Measurements from ENCODE around the gene GATAD2A. TPM values are rescaled to one million over a fixed set of nuclear protein-coding genes. Genes with fewer than 3 reads are reported as not detected.

The GATAD2A gene
- total RNA-seq, 4 donors from 2014 or later = 45.6 to 102 (median 65.7) TPM

GRCh38 chr19:19502281-19502680 lies 96.8 kb downstream of the GATAD2A start:
- H3K4me3 ChIP-seq = no peak overlapping the region
- DNase-seq = no peak
- no peaks in the 10 kb centered on the region for H3K27me3 ChIP-seq
- intact Hi-C loops (cut with DNase I; ENCODE audit: low total_unique reads) (no loop called here), in situ Hi-C loops (cut with MboI; ENCODE audit: low pct_ligation_motif_present in 1 of 4, low pct_unique_long_range_greater_than_20kb in 1 of 4, low sequenced_read_pairs in 3 of 4) (no loop called here)
- TF ChIP-seq CTCF (IDR thresholded peaks at IDR 0.05) (no peak), POLR2AphosphoS5 (IDR thresholded peaks at IDR 0.05) (no peak), POLR2A (IDR thresholded peaks at IDR 0.05) (no peak), EP300 (IDR thresholded peaks at IDR 0.05; ENCODE audit: low read depth) (no peak)
- 93 to 94% methylated on average over 3 to 18 of the region's 19 CpGs for WGBS, 2 donors (ENCODE audit: low coverage in 1 of 2)
- no peaks in the 10 kb centered on the region for H3K9me3 ChIP-seq
- peaks cover 0 to 63% (median 18%) of the 10 kb centered on the region in 4 donors for H3K36me3 ChIP-seq
- no peaks in the 10 kb centered on the region for H3K4me1 ChIP-seq
- H3K27ac ChIP-seq = no peak overlapping the region

- peaks cover 0 to 57% (median 19%) of the 10 kb centered on the region in 4 donors for H3K36me3 ChIP-seq
Measured at GRCh38 chr19:19502808-19503602, 97.5 kb downstream of the GATAD2A start.

GRCh38 chr19:19504754-19505668 lies 99.5 kb downstream of the GATAD2A start:
- TF ChIP-seq POLR2A (IDR thresholded peaks at IDR 0.05) (no peak), CTCF (IDR thresholded peaks at IDR 0.05) (no peak), EP300 (IDR thresholded peaks at IDR 0.05; ENCODE audit: low read depth) (no peak), POLR2AphosphoS5 (IDR thresholded peaks at IDR 0.05) (no peak)
- no peaks in the 10 kb centered on the region for H3K9me3 ChIP-seq
- in situ Hi-C loops (cut with MboI; ENCODE audit: low pct_ligation_motif_present in 1 of 4, low pct_unique_long_range_greater_than_20kb in 1 of 4, low sequenced_read_pairs in 3 of 4) = no loop called here
- intact Hi-C loops (cut with DNase I; ENCODE audit: low total_unique reads) = no loop called here
- peaks cover 0 to 41% (median 17%) of the 10 kb centered on the region in 4 donors for H3K36me3 ChIP-seq
- no peak overlapping the region for H3K4me3 ChIP-seq
- no peaks in the 10 kb centered on the region for H3K4me1 ChIP-seq
- DNase-seq = no peak
- no peaks in the 10 kb centered on the region for H3K27me3 ChIP-seq
- H3K27ac ChIP-seq = no peak overlapping the region
- 94 to 95% methylated on average over 3 to 23 of the region's 23 CpGs for WGBS, 2 donors (ENCODE audit: low coverage in 1 of 2)

More at GRCh38 chr19:19502808-19503602, 97.5 kb downstream of the GATAD2A start:
- intact Hi-C loops (cut with DNase I; ENCODE audit: low total_unique reads) (no loop called here), in situ Hi-C loops (cut with MboI; ENCODE audit: low pct_ligation_motif_present in 1 of 4, low pct_unique_long_range_greater_than_20kb in 1 of 4, low sequenced_read_pairs in 3 of 4) (no loop called here)
- H3K27me3 ChIP-seq = no peaks in the 10 kb centered on the region
- no peak for DNase-seq
- WGBS, 2 donors (ENCODE audit: low coverage in 1 of 2) = 87 to 88% methylated on average over 8 to 18 of the region's 18 CpGs
- H3K4me3 ChIP-seq = no peak overlapping the region
- H3K27ac ChIP-seq = no peak overlapping the region
- no peak for TF ChIP-seq EP300 (IDR thresholded peaks at IDR 0.05; ENCODE audit: low read depth)
- TF ChIP-seq POLR2AphosphoS5 (IDR thresholded peaks at IDR 0.05) = no peak
- TF ChIP-seq CTCF (IDR thresholded peaks at IDR 0.05) = no peak
- no peak for TF ChIP-seq POLR2A (IDR thresholded peaks at IDR 0.05)
- no peaks in the 10 kb centered on the region for H3K9me3 ChIP-seq
- no peaks in the 10 kb centered on the region for H3K4me1 ChIP-seq

Measured in transverse colon (tissue), 4 donors.